GM18508 (cell line): ENCODE measurements around the gene DHX32.
"Not testable (repeated sequence)": the region's sequence is repeated elsewhere in the genome, so short reads cannot be mapped to it uniquely, and the experiment has no call there.

ENCODE experiments used
- ATAC-seq: cut with Tn5 transposase; IDR thresholded peaks from one replicate; pipeline ENCODE4 v1.9.1; 2021; ENCODE audit warnings: moderate number of reproducible peaks; ENCODE audit not compliant: insufficient read depth, unreplicated experiment

DHX32 gene, protein sequence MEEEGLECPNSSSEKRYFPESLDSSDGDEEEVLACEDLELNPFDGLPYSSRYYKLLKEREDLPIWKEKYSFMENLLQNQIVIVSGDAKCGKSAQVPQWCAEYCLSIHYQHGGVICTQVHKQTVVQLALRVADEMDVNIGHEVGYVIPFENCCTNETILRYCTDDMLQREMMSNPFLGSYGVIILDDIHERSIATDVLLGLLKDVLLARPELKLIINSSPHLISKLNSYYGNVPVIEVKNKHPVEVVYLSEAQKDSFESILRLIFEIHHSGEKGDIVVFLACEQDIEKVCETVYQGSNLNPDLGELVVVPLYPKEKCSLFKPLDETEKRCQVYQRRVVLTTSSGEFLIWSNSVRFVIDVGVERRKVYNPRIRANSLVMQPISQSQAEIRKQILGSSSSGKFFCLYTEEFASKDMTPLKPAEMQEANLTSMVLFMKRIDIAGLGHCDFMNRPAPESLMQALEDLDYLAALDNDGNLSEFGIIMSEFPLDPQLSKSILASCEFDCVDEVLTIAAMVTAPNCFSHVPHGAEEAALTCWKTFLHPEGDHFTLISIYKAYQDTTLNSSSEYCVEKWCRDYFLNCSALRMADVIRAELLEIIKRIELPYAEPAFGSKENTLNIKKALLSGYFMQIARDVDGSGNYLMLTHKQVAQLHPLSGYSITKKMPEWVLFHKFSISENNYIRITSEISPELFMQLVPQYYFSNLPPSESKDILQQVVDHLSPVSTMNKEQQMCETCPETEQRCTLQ

DNA sequence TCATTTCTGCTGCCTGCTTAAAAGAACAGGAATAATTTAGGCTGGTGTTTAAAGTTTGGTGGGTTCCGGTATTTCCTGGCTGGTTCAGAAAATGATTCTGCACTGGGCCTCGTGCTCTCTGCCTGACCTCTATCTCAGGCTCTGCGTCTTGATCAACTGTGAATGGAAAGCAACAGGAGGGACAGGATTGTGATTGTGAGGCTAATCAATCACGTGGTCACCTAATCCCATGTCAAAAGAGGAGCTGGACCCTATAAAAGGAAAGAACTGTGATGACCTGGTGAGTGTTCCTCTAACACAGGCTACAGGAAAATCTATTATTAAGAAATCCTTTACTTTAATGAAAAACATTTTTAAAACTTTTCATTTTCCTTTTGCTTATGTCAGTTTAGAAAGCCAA, at the start of gene DHX32:
DHX32 (minus strand) TSS at position 101 of the 400 bp plus-strand sequence. CDS start 468 bp downstream, outside the sequence.
- no peak for ATAC-seq

DNA sequence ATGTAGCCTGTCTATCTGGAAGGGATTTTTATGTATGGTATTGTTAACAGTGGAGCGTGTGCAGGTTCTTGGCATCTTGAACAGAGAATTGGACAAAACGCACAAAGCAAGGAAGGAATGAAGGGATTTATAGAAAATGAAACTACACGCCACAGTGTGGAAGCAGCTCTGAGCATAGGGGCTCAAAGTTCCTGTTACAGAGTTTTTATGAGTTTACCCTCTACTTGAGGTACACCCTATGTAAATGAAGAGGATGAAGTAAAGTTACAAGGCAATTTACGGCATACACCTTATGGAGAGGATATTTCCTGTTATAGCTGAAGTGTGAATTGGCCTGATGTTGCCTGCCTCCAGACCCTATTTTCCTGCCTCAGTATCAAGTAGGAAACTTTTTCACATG, 48.5 kb upstream of the DHX32 start:
- ATAC-seq, result no peak

DNA sequence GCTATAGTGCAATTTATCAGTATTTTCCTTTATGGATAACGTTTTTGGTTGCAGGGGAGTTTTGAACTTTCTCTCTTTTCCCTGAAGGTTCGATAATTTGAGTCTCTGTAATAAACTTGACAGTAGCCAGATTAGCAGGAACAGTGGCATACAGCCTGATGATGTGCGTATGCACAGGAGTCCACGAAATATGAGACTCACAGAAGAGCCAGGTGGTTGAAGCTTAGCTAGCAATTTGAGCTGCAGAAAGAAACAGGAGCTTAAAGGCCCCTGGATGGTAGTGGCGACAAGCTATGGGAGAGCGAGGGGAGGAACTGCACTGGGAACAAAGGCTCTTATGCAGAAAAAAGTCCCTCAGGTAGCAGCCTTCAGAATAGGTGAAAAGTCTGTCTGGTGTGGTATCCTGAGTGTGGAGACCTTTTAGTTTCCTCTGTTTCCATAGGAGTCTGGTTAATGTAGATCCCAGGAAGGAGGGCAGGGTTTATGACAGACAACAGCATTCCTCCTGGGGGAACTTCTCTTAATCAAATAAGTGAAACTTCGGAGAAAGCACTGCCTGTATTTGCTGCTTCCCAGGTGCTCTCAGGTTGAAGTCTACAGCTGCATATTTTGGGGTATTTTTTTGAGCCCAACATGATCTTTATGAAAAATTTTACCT, 48.0 kb upstream of the DHX32 start:
- no peak for ATAC-seq

DNA sequence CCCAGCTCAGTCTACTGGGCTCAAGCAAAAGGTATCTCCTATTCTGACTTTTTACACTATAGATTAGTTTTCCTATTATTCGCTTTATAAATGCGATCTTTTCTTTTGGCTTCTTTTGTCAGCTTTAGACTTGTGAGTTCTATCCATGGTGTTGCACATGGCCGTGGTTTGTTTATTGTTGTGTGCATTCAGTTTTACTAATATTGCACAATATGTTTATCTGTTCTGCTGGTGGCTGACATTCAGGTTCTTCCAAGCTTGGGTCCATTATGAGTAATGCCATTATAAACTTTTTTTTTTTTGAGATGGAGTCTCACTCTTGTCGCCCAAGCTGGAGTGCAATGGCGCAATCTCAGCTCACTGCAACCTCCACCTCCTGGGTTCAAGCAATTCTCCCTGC, 46.2 kb upstream of the DHX32 start:
- ATAC-seq, result not testable (repeated sequence)

DNA sequence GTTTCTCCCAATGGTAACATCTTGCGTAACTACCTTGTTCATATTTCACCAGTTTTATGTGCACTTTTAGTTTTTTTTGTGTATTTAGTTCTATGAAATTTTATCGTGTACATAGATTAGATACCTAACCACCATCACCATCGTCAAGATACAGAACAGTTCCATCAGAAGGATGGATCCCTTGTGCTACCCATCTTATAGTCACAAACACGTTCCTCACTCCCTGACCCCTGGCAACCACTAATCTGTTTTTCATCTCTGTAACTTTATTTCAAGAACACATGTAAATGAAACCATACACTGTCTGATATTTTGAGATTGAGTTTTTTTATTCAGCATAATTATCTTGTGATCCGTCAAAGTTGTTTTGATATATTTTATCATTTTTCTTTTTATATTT, 45.2 kb upstream of the DHX32 start:
- no peak for ATAC-seq

DNA sequence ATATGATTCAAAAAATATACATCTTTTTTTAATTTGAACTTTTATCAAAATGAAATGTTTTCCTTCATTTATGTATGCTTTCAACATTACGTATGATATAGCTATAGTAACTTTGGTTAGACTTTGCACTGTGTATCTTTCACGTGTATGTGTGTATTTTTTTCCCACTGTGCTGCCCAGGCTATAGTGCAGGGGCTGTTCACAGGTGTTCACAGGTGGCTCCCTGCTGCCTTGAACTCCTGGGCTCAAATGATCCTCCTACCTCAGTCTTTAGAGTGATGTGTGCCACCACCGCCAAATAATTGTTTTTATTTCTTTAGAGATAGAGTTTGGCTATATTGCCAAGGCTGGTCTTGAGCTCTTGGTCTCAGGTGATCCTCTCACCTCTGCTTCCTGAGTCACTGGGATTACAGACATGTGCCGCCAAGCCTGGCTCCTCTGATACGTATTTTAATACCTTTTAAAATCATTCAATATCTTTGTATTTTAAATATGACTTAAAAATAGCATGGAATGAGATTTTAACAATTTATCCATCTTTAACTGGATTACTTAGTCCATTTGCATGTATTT, 44.3 kb upstream of the DHX32 start:
- no peak for ATAC-seq

DNA sequence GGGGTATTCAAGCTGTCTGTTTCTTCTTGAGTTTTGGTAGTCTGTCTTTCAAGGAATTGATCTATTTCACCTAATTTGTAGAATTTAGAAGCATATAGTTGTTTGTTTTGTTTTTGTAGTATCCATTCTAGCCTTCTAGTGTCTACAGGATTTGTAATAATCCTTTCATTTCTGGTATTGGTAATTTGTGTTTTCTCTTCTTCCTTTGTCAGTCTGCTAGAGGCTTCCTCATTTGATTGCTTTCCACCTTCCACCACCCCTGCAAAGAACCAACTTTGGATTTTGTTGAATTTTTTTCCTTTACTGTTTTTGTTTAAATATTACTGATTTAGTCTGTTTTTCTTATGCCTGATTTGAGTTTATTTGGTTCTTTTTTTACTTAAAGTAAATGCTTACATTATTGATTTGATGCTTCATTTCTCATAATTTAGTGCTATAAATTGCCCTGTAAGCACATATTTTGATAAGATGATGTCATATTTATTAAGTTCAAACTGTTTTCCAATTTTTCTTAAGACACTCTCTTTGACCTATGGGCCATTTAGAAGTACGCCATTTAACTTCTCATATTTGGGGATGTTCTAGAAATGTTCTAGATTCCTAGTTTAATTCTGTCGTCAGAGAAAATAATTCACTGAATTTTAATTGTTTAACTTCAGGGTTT, 40.7 kb upstream of the DHX32 start:
- ATAC-seq, result not testable (repeated sequence)

DNA sequence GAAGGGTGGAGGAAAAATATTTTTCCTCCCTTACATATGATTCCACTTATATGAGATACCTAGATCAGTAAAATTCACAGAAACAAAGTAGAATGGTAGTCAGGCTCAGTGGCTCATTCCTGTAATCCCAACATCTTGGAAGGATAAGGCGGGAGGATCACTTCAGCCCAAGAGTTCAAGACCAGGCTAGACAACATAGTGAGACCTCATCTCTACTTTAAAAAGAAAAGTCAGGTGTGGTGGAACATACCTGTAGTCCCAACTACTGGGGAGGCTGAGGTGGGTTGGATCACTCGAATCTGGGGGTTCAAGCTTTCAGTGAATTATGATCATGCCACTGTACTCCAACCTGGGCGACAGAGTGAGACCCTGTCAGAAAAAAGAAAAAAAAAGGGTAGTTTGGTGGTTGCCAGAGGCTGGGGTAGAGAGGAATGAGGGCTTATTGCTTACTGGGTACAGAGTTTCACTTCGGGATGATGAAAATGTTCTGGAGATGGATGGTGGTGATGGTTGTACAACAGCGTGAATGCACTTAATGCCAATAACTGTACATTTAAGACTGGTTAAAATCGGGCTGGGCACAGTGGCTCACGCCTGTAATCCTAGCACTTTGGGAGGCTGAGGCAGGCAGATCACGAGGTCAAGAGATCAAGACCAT, 36.7 kb upstream of the DHX32 start:
- not testable (repeated sequence) for ATAC-seq

DNA sequence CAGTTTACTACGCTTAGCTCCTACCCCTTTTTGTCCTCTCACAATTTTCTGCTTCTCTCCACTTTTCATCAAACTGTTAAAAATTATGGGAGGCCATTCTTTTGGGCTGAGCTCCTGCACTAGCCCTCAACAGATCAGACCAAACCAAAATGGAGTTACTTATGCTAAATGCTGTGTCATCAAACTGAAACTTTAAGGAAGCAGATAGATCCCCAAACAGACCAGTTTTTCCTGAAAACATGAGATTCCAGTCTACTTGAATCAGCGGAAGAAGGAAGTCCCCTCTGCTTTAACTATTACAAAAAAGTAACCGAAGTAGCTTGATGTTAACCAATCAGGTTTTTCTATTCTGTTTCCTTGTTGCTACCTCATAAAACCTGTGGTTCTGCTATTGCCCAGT, 35.9 kb upstream of the DHX32 start:
- no peak for ATAC-seq

DNA sequence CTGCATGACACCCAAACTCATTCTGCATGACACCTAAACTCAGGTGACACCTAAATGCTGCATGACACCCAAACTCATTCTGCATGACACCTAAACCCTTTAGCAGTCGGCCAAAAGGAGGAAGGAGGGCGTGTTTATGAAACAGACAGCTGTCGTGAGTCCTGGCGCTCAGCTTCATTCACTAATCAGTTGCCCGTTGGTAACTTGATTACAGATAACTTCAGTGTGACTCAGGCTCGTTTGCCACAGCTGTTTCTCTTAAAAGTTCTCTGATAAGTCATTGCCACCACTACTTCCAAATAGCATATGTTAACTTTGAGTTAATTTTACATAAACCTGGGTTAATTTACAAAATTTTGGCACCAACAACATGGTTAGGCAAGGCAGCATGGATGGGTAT, 32.2 kb upstream of the DHX32 start:
- ATAC-seq, result not testable (repeated sequence)

DNA sequence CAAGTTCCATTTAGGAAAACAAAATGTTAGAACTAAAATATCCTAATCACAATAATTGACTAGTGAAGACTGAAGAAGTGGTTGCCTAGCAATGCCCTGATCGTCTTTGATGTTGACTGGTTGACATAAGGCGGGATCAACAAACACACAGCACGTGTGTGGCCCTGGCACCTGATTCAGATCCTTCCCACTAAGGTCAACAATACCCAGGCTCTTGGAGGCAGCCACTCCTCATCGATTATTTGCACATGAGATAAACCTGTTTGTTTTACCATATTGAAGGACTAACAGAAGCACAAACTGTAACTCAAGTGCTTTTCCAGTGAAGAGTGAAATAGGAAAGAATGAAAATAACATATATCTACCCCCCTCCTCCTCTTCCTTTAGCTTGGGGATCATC, 30.9 kb upstream of the DHX32 start:
- ATAC-seq, result no peak

DNA sequence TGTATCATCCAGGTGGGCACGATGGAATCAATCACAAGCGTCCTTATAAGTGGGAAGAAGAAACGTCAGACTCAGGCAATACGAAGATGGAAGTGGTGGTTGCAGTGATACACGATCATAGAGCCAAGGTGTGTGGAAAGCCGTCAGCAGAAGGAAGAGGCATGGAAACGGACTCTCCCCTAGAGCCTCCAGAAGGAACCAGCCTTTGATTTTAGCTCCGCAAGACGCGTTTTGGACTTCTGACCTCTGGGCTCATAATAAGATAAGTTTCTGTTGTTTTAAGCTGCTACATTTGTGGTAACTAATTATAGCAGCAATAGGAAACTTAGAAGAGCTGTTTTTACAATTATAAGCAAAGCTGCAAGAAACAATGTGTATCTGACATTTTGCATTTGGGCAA, 30.1 kb upstream of the DHX32 start:
- no peak for ATAC-seq

DNA sequence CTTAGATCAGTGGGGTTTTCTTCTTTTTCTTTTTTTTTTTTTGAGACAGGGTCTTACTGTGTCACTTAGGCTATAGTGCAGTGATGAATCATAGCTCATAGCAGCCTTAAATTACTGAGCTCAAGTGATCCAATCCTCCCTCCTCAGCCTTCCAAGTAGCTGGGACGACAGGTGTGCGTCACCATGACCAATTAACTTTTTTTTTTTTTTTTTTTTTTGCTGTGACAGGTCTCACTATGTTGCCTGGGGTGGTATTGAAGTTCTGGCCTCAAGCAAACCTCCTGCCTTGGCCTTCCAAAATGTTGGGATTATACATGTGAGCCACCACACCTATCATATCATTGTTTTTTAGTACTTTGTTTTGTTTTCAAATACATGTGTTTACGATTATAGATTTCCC, 28.4 kb upstream of the DHX32 start:
- not testable (repeated sequence) for ATAC-seq

DNA sequence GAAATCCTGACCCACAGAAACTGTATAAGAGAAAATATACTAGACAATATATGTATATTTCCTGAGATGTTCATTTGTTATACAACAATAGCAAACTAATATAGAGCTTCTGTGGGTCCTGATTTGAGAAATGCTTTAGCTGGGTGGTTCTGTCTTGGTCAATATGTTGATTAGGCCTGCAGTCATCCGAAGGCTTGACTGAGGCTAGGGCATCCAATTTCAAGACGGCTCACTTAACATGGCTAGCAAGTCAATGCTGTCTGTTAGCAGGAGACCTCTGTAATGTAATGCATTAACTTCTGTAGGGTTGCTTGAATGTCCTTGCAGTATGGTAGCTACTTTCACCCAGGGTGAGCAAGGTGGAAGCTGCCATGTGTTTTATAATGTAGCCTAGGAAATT, 27.7 kb upstream of the DHX32 start:
- ATAC-seq, result not testable (repeated sequence)

DNA sequence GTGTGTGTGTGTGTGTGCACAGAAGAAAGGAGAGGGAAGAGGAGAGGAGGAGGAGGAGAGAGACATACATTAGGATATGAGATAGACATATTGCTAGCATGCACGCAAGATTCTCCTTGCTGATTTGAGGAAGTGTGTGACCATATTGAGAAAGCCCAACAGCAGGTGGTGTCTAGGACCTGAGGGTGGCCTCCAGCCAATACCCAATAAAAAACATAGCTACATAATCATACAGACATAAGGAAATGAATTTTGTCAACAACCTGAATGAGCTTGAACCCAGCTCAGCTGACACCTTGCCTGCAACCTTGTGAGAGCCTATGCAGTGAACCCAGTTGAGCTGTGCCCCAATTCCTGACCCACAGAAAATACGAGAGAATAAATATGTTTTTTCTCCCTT, 26.5 kb upstream of the DHX32 start:
- not testable (repeated sequence) for ATAC-seq

DNA sequence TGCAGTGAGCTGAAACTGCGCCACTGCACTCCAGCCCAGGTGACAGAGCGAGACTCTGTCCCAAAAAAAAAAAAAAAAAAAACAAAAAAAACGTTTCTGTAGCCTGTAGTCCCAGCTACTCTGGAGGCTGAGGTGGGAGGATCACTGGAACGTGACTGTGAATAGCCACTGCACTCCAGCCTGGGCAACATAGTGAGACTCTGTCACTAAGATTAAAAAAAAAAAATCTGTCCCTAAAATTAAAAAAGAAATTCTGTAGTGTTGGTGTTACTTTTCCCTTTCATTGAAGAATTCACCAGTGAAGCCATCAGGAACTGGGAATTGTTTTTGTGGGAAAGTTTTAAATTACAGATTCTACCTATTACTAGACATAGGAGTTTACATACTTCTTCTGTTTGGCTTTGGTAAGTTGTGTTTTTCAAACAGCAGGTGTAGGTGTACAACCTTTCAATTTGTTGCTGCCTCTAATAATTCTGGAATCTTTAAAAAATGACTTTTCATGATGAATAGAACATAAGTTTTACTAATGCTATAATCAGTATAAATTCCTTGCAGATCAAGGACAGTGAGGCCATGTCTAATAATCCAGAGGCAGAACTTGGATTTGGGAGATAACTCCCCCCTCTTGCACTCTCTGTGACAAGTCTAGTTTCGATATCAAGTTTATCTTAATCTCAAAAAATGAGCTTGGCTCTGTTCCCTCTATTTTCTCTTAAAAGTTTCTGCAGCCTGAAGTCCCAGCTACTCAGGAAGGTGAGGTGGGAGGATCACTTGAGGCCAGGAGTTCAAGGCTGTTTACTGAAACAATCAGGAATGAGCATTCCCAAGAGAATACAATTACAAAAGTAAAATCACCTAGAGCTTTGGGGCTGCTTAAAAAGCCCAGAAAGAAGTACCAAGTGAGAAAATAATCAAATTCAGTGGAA, 24.2 kb upstream of the DHX32 start:
- ATAC-seq, result not testable (repeated sequence)

DNA sequence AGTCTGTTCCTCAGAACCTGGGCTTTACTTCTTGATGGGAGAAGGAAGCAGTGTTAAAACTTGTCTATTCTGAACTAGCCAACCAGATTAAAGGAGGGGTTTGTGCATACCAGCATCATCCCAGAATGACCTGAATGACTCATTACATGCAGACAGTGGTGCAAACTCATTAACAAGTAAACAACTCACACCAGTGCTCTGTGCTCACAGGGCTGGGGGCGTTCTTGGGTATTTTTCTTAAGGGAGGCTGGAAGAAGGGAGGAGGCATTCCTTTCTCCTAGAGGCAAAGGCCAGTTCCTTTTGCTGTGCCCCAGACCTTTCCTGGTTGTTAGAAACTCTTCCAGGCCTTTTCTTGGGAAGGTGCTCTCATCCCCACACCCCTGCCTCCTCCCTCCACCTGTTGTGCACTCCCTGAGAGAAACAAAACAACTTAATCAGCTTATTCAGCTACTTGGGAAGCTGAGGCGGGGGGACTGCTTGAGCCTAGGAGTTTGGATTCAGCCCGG, 22.1 kb upstream of the DHX32 start:
- not testable (repeated sequence) for ATAC-seq

DNA sequence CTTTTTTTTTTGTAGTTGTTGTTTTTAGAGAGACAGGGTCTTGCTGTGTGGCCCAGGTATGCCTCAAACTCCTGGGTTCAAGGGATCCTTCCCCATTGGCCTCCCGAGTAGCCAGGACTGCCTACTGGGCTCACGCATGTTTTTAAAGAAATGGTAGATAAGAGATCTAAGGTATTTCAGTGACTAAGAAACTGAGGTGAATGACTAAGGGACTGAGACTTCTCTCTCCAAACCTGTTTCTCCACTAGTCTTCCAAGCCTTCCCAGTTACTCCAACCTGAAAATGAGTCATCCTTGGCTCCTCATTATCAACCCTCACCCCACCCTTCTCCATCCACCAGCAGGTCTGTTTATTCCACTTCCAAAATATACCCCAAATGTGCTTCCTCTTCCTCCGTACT, 19.9 kb upstream of the DHX32 start:
- ATAC-seq, result not testable (repeated sequence)
